ENCODE results near the gene TOMM20L. TPM values are rescaled to one million over a fixed set of nuclear protein-coding genes. Genes with fewer than 3 reads are reported as not detected.
"Not testable (repeated sequence)": the region's sequence is repeated elsewhere in the genome, so short reads cannot be mapped to it uniquely, and the experiment has no call there.

The TOMM20L gene
- total and polyA plus RNA-seq, 3 donors from 2014 or later = 9.8 to 33.1 (median 22.7) TPM

- TF ChIP-seq CTCF (IDR thresholded peaks at IDR 0.05) = no peak
- no peak for TF ChIP-seq POLR2A (IDR thresholded peaks at IDR 0.05)
- H3K36me3 ChIP-seq (ENCODE audit: low read depth, missing control alignments) = no peaks in the 10 kb centered on the region
- H3K4me3 ChIP-seq = no peak overlapping the region
- H3K27ac ChIP-seq = no peak overlapping the region
- peaks cover 4% of the 10 kb centered on the region for H3K4me1 ChIP-seq
- WGBS, 2 donors = 84 to 91% methylated on average over 3 of the region's 3 CpGs
- H3K9me3 ChIP-seq = no peaks in the 10 kb centered on the region
- H3K27me3 ChIP-seq = no peaks in the 10 kb centered on the region
- no peak for DNase-seq
- intact Hi-C loops (cut with DNase I; ENCODE audit: low total_unique reads) = no loop called here
Observed at GRCh38 chr14:58401587-58401986, 5.9 kb downstream of the TOMM20L start.

GRCh38 chr14:58408681-58409215, 13.0 kb downstream of the TOMM20L start:
- Histone ChIP-seq H3K27me3 (no peaks in the 10 kb centered on the region), H3K4me1 (peaks cover 4% of the 10 kb centered on the region), H3K4me3 (no peak overlapping the region), H3K36me3 (ENCODE audit: low read depth, missing control alignments) (no peaks in the 10 kb centered on the region), H3K27ac (no peak overlapping the region), H3K9me3 (no peaks in the 10 kb centered on the region)
- intact Hi-C loops (cut with DNase I; ENCODE audit: low total_unique reads) = no loop called here
- TF ChIP-seq POLR2A (IDR thresholded peaks at IDR 0.05) (no peak), CTCF (IDR thresholded peaks at IDR 0.05) (no peak)
- WGBS, 2 donors = 67 to 68% methylated on average over 3 of the region's 3 CpGs
- no peak for DNase-seq

- intact Hi-C loops (cut with DNase I; ENCODE audit: low total_unique reads) = no loop called here
- Histone ChIP-seq H3K4me1 (no peaks in the 10 kb centered on the region), H3K4me3 (no peak overlapping the region), H3K36me3 (ENCODE audit: low read depth, missing control alignments) (no peaks in the 10 kb centered on the region), H3K9me3 (no peaks in the 10 kb centered on the region), H3K27me3 (no peaks in the 10 kb centered on the region), H3K27ac (no peak overlapping the region)
- DNase-seq = no peak
- no peak for TF ChIP-seq POLR2A (IDR thresholded peaks at IDR 0.05)
- no peak for TF ChIP-seq CTCF (IDR thresholded peaks at IDR 0.05)
- WGBS, 2 donors = 92 to 100% methylated on average over 1 of the region's 1 CpG
Observed at GRCh38 chr14:58414845-58415244, 19.1 kb downstream of the TOMM20L start.

GRCh38 chr14:58415636-58416547, 20.2 kb downstream of the TOMM20L start:
- no peak for DNase-seq
- Histone ChIP-seq H3K9me3 (no peaks in the 10 kb centered on the region), H3K36me3 (ENCODE audit: low read depth, missing control alignments) (no peaks in the 10 kb centered on the region), H3K27me3 (no peaks in the 10 kb centered on the region), H3K27ac (no peak overlapping the region), H3K4me3 (no peak overlapping the region), H3K4me1 (no peaks in the 10 kb centered on the region)
- WGBS, 2 donors = 95 to 97% methylated on average over 10 of the region's 10 CpGs
- TF ChIP-seq CTCF (IDR thresholded peaks at IDR 0.05) (no peak), POLR2A (IDR thresholded peaks at IDR 0.05) (no peak)
- intact Hi-C loops (cut with DNase I; ENCODE audit: low total_unique reads) = no loop called here

- H3K27ac ChIP-seq; H3K4me3 ChIP-seq; H3K9me3 ChIP-seq; H3K4me1 ChIP-seq; H3K27me3 ChIP-seq; H3K36me3 ChIP-seq (ENCODE audit: low read depth, missing control alignments); DNase-seq; intact Hi-C loops (cut with DNase I; ENCODE audit: low total_unique reads): not testable (repeated sequence)
- 100% methylated on average over 1 of the region's 1 CpG for WGBS, 2 donors
Observed at GRCh38 chr14:58416934-58417333, 21.2 kb downstream of the TOMM20L start.

All from testis (tissue), 3 donors.